GM23338 (cell line): ENCODE results near the gene GLB1L. TPM values are rescaled to one million over a fixed set of nuclear protein-coding genes. Genes with fewer than 3 reads are reported as not detected.

Experiments
- ATAC-seq: fragments of 200-7000 bp; cut with Tn5 transposase; 3 replicates; pipeline ENCODE4 v1.9.1; 2020
- DNase-seq: peaks from one replicate; pipeline ENCODE4 v3.0.0-alpha.2; 2015; ENCODE audit warnings: low spot score
- H2AFZ ChIP-seq: fragments of 200-600 bp; sonication (generic); 2 replicates; pipeline ENCODE4 v1.8.0; 2016; ENCODE audit warnings: antibody characterized with exemption, mild to moderate bottlenecking, moderate library complexity
- H3F3A ChIP-seq: fragments of 200-600 bp; sonication (generic); replicated peaks from 2 replicates; pipeline ENCODE4 v1.8.0; 2017; ENCODE audit warnings: antibody characterized with exemption, mixed run types, low read depth
- H3K27ac ChIP-seq: fragments of 200-600 bp; sonication (generic); 2 replicates; pipeline ENCODE4 v1.6.1; 2016; ENCODE audit warnings: low read depth
- H3K27me3 ChIP-seq: fragments of 200-600 bp; sonication (generic); 2 replicates; pipeline ENCODE4 v1.8.0; 2016; ENCODE audit warnings: mild to moderate bottlenecking, mixed run types, moderate library complexity; ENCODE audit not compliant: insufficient read depth
- H3K36me3 ChIP-seq: fragments of 200-600 bp; sonication (generic); 2 replicates; pipeline ENCODE4 v1.8.0; 2016; ENCODE audit warnings: mild to moderate bottlenecking; ENCODE audit not compliant: insufficient read depth
- H3K4me1 ChIP-seq: fragments of 200-600 bp; sonication (generic); 2 replicates; pipeline ENCODE4 v1.8.0; 2016; ENCODE audit warnings: mild to moderate bottlenecking, moderate library complexity; ENCODE audit not compliant: insufficient read depth
- H3K4me2 ChIP-seq: fragments of 200-600 bp; sonication (generic); 2 replicates; pipeline ENCODE4 v1.7.1; 2017; ENCODE audit warnings: mixed run types
- H3K4me3 ChIP-seq: fragments of 200-600 bp; sonication (generic); 2 replicates; pipeline ENCODE4 v1.6.1; 2016; ENCODE audit warnings: mixed run types
- H3K79me2 ChIP-seq: fragments of 200-600 bp; sonication (generic); replicated peaks from 2 replicates; pipeline ENCODE4 v1.8.0; 2017; ENCODE audit warnings: mild to moderate bottlenecking; ENCODE audit not compliant: insufficient read depth
- H3K9me2 ChIP-seq: fragments of 200-600 bp; sonication (generic); 2 replicates; pipeline ENCODE4 v1.8.0; 2017; ENCODE audit not compliant: insufficient read depth
- H4K20me1 ChIP-seq: fragments of 200-600 bp; sonication (generic); replicated peaks from 2 replicates; pipeline ENCODE4 v1.8.0; 2017; ENCODE audit warnings: mild to moderate bottlenecking; ENCODE audit not compliant: insufficient read depth
- H3K27ac Mint-ChIP-seq: 2 replicates; pipeline ENCODE4 v1.8.0; 2020; ENCODE audit warnings: inconsistent platforms, mild to moderate bottlenecking, moderate library complexity, mixed read lengths
- H3K27me3 Mint-ChIP-seq: 3 replicates; pipeline ENCODE4 v1.8.0; 2022; ENCODE audit warnings: low read depth, mild to moderate bottlenecking, moderate library complexity, mixed read lengths, inconsistent platforms; ENCODE audit not compliant: insufficient read depth, poor library complexity
- H3K36me3 Mint-ChIP-seq: 3 replicates; pipeline ENCODE4 v1.8.0; 2021; ENCODE audit warnings: low read depth, mild to moderate bottlenecking, inconsistent platforms, moderate library complexity, mixed read lengths
- H3K4me1 Mint-ChIP-seq: 3 replicates; pipeline ENCODE4 v1.8.0; 2020; ENCODE audit warnings: mild to moderate bottlenecking, inconsistent platforms, mixed read lengths
- H3K4me3 Mint-ChIP-seq: 3 replicates; pipeline ENCODE4 v1.8.0; 2021; ENCODE audit warnings: moderate library complexity, mild to moderate bottlenecking, inconsistent platforms, mixed read lengths
- H3K9me3 Mint-ChIP-seq: 3 replicates; pipeline ENCODE4 v1.8.0; 2020; ENCODE audit warnings: moderate library complexity, mild to moderate bottlenecking, inconsistent platforms, mixed read lengths
- CREB1 ChIP-seq: fragments of 250-450 bp; sonication (Bioruptor Pico); IDR thresholded peaks from 2 replicates; pipeline ENCODE4 v1.5.0; 2020; ENCODE audit warnings: low read depth, mild to moderate bottlenecking, moderate library complexity
- EZH2 ChIP-seq: fragments of 200-600 bp; sonication (generic); IDR thresholded peaks from one replicate; pipeline ENCODE4 v1.8.0; 2017; ENCODE audit warnings: antibody characterized with exemption, mild to moderate bottlenecking, low read depth; ENCODE audit not compliant: unreplicated experiment
- EZH2phosphoT487 ChIP-seq: fragments of 200-600 bp; sonication (generic); IDR thresholded peaks from one replicate; pipeline ENCODE4 v1.8.1; 2018; ENCODE audit warnings: antibody characterized with exemption; ENCODE audit not compliant: unreplicated experiment
- JUNB ChIP-seq: IDR thresholded peaks from one replicate; pipeline ENCODE4 v1.6.1; 2016; ENCODE audit warnings: antibody characterized with exemption; ENCODE audit not compliant: unreplicated experiment
- NANOG ChIP-seq: IDR thresholded peaks from 2 replicates; pipeline ENCODE4 v1.6.1; 2016; ENCODE audit warnings: antibody characterized with exemption, borderline replicate concordance
- POLR2AphosphoS5 ChIP-seq: IDR thresholded peaks from 2 replicates; pipeline ENCODE4 v1.6.1; 2016; ENCODE audit warnings: antibody characterized with exemption, low read depth
- STAT1 ChIP-seq: IDR thresholded peaks from one replicate; pipeline ENCODE4 v1.6.1; 2016; ENCODE audit warnings: antibody characterized with exemption; ENCODE audit not compliant: unreplicated experiment
- ZNF114 ChIP-seq: fragments of 250-450 bp; sonication (Bioruptor Pico); IDR thresholded peaks from 2 replicates; pipeline ENCODE4 v1.5.0; 2020; ENCODE audit warnings: mild to moderate bottlenecking, moderate library complexity
- ZNF331 ChIP-seq: fragments of 250-450 bp; sonication (Bioruptor Pico); IDR thresholded peaks from 2 replicates; pipeline ENCODE4 v1.5.0; 2020; ENCODE audit warnings: low read depth, mild to moderate bottlenecking, moderate library complexity
- polyA plus RNA-seq: library from polyadenylated mRNA; unstranded; fragments of >200 nt; fragmentation: Nextera tagmentation; extraction: Ambion mirVana; gene quantifications from 2 replicates; pipeline ENCODE4 v1.2.1, GENCODE V29; 2016
- total RNA-seq: library from RNA; depleted of rRNA; stranded (reverse); fragments of >200 nt; shearing (Covaris generic); gene quantifications from 2 replicates; pipeline ENCODE4 v1.2.3, GENCODE V29; 2014
- TF ChIP-seq, protein P1 (sequence below): fragments of 250-450 bp; sonication (Bioruptor Pico); IDR thresholded peaks from 2 replicates; pipeline ENCODE4 v1.5.0; 2020; ENCODE audit warnings: mild to moderate bottlenecking, moderate library complexity
- TF ChIP-seq, protein P2 (sequence below): IDR thresholded peaks from one replicate; pipeline ENCODE4 v1.6.1; 2018; ENCODE audit warnings: antibody characterized with exemption; ENCODE audit not compliant: unreplicated experiment
- TF ChIP-seq, protein P3 (sequence below): IDR thresholded peaks from 2 replicates; pipeline ENCODE4 v1.6.1; 2016; ENCODE audit warnings: antibody characterized with exemption
- TF ChIP-seq, protein P4 (sequence below), 2 experiments: fragments of 200-600 bp in 1 of 2; sonication (generic) in 1 of 2; conservative IDR thresholded peaks; 2 replicates each; pipeline versions ENCODE4 v1.5.1 to v1.6.1; 2016 to 2017; ENCODE audit warnings: antibody characterized with exemption in 2 of 2, low read depth in 2 of 2, mild to moderate bottlenecking in 2 of 2, moderate library complexity in 1 of 2

GLB1L gene
- total and polyA plus RNA-seq, 2 experiments from 2014 or later: 1.7 to 5.4 TPM

DNA sequence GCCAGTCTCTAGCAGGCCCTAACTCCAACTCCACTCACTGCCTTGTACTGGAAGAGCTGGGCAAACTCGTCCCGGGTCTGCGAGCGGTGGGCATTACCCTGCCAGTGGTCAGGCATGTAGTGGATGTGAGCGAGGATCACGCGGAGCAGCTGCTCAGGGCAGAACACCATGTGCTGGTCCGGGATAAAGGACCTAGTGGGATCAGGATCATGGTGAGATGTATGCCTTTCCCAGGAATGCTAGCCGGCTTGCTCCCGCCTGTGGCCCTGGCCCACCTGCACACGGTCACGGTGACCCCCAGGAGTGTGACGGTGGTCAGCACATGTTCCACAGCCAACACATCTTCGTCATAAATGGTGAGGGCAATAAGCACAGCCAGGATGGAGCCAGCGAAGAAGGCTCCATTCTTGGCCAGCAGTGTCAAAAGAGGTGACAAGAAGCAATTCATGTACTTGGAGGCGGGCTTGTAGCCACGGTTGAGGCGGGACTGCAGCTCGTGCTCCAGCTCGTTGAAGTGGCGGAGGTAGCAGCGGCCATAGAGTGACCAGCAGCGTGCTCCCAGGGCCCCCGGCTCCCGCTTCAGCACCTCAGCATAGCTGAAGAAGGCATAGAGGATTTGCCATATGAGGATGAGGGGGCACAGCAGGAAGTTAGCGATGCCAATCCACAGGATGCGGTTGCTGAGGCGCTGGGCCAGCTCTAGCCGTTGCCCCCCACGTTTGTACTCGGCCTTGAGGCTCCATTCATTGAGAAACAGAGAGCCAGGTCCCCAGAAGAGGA, 21.2 kb downstream of the GLB1L start:
- H3K36me3 ChIP-seq: peaks cover 5% of the 10 kb centered on the region; the same call in 1 of the 2 replicates
- H3K4me3 ChIP-seq: no peak overlapping the region
- TF ChIP-seq, protein P1, sequence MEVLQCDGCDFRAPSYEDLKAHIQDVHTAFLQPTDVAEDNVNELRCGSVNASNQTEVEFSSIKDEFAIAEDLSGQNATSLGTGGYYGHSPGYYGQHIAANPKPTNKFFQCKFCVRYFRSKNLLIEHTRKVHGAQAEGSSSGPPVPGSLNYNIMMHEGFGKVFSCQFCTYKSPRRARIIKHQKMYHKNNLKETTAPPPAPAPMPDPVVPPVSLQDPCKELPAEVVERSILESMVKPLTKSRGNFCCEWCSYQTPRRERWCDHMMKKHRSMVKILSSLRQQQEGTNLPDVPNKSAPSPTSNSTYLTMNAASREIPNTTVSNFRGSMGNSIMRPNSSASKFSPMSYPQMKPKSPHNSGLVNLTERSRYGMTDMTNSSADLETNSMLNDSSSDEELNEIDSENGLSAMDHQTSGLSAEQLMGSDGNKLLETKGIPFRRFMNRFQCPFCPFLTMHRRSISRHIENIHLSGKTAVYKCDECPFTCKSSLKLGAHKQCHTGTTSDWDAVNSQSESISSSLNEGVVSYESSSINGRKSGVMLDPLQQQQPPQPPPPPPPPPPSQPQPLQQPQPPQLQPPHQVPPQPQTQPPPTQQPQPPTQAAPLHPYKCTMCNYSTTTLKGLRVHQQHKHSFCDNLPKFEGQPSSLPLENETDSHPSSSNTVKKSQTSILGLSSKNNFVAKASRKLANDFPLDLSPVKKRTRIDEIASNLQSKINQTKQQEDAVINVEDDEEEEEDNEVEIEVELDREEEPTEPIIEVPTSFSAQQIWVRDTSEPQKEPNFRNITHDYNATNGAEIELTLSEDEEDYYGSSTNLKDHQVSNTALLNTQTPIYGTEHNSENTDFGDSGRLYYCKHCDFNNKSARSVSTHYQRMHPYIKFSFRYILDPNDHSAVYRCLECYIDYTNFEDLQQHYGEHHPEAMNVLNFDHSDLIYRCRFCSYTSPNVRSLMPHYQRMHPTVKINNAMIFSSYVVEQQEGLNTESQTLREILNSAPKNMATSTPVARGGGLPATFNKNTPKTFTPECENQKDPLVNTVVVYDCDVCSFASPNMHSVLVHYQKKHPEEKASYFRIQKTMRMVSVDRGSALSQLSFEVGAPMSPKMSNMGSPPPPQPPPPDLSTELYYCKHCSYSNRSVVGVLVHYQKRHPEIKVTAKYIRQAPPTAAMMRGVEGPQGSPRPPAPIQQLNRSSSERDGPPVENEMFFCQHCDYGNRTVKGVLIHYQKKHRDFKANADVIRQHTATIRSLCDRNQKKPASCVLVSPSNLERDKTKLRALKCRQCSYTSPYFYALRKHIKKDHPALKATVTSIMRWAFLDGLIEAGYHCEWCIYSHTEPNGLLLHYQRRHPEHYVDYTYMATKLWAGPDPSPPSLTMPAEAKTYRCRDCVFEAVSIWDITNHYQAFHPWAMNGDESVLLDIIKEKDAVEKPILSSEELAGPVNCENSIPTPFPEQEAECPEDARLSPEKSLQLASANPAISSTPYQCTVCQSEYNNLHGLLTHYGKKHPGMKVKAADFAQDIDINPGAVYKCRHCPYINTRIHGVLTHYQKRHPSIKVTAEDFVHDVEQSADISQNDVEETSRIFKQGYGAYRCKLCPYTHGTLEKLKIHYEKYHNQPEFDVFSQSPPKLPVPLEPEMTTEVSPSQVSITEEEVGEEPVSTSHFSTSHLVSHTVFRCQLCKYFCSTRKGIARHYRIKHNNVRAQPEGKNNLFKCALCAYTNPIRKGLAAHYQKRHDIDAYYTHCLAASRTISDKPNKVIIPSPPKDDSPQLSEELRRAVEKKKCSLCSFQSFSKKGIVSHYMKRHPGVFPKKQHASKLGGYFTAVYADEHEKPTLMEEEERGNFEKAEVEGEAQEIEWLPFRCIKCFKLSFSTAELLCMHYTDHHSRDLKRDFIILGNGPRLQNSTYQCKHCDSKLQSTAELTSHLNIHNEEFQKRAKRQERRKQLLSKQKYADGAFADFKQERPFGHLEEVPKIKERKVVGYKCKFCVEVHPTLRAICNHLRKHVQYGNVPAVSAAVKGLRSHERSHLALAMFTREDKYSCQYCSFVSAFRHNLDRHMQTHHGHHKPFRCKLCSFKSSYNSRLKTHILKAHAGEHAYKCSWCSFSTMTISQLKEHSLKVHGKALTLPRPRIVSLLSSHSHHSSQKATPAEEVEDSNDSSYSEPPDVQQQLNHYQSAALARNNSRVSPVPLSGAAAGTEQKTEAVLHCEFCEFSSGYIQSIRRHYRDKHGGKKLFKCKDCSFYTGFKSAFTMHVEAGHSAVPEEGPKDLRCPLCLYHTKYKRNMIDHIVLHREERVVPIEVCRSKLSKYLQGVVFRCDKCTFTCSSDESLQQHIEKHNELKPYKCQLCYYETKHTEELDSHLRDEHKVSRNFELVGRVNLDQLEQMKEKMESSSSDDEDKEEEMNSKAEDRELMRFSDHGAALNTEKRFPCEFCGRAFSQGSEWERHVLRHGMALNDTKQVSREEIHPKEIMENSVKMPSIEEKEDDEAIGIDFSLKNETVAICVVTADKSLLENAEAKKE (CRISPR knock-in tag): no peak
- TF ChIP-seq, protein P2, sequence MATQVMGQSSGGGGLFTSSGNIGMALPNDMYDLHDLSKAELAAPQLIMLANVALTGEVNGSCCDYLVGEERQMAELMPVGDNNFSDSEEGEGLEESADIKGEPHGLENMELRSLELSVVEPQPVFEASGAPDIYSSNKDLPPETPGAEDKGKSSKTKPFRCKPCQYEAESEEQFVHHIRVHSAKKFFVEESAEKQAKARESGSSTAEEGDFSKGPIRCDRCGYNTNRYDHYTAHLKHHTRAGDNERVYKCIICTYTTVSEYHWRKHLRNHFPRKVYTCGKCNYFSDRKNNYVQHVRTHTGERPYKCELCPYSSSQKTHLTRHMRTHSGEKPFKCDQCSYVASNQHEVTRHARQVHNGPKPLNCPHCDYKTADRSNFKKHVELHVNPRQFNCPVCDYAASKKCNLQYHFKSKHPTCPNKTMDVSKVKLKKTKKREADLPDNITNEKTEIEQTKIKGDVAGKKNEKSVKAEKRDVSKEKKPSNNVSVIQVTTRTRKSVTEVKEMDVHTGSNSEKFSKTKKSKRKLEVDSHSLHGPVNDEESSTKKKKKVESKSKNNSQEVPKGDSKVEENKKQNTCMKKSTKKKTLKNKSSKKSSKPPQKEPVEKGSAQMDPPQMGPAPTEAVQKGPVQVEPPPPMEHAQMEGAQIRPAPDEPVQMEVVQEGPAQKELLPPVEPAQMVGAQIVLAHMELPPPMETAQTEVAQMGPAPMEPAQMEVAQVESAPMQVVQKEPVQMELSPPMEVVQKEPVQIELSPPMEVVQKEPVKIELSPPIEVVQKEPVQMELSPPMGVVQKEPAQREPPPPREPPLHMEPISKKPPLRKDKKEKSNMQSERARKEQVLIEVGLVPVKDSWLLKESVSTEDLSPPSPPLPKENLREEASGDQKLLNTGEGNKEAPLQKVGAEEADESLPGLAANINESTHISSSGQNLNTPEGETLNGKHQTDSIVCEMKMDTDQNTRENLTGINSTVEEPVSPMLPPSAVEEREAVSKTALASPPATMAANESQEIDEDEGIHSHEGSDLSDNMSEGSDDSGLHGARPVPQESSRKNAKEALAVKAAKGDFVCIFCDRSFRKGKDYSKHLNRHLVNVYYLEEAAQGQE: no peak
- TF ChIP-seq POLR2AphosphoS5 (no peak), NANOG (no peak), EZH2phosphoT487 (no peak), ZNF331 (CRISPR knock-in tag) (no peak), CREB1 (CRISPR knock-in tag) (no peak), EZH2 (no peak), JUNB (no peak), ZNF114 (CRISPR knock-in tag) (no peak), STAT1 (no peak)
- TF ChIP-seq, protein P3, sequence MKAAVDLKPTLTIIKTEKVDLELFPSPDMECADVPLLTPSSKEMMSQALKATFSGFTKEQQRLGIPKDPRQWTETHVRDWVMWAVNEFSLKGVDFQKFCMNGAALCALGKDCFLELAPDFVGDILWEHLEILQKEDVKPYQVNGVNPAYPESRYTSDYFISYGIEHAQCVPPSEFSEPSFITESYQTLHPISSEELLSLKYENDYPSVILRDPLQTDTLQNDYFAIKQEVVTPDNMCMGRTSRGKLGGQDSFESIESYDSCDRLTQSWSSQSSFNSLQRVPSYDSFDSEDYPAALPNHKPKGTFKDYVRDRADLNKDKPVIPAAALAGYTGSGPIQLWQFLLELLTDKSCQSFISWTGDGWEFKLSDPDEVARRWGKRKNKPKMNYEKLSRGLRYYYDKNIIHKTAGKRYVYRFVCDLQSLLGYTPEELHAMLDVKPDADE: no peak
- TF ChIP-seq, protein P4, sequence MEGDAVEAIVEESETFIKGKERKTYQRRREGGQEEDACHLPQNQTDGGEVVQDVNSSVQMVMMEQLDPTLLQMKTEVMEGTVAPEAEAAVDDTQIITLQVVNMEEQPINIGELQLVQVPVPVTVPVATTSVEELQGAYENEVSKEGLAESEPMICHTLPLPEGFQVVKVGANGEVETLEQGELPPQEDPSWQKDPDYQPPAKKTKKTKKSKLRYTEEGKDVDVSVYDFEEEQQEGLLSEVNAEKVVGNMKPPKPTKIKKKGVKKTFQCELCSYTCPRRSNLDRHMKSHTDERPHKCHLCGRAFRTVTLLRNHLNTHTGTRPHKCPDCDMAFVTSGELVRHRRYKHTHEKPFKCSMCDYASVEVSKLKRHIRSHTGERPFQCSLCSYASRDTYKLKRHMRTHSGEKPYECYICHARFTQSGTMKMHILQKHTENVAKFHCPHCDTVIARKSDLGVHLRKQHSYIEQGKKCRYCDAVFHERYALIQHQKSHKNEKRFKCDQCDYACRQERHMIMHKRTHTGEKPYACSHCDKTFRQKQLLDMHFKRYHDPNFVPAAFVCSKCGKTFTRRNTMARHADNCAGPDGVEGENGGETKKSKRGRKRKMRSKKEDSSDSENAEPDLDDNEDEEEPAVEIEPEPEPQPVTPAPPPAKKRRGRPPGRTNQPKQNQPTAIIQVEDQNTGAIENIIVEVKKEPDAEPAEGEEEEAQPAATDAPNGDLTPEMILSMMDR (conservative IDR thresholded peaks at IDR 0.05; ENCODE audit: low read depth in 2 of 2): no peak
- H3K27ac Mint-ChIP-seq: no peak overlapping the region
- H3K4me1 Mint-ChIP-seq: peaks cover 13% of the 10 kb centered on the region
- H3K27me3 ChIP-seq: no peaks in the 10 kb centered on the region
- H3F3A ChIP-seq: peaks cover 9% of the 10 kb centered on the region; the same call in 1 of the 2 replicates
- H4K20me1 ChIP-seq: no peaks in the 10 kb centered on the region; the same call in 1 of the 2 replicates
- peaks cover 42% of the 10 kb centered on the region for H3K36me3 Mint-ChIP-seq
- no peaks in the 10 kb centered on the region for H3K9me3 Mint-ChIP-seq
- no peak overlapping the region for H2AFZ ChIP-seq
- no peak overlapping the region for H3K4me2 ChIP-seq
- H3K4me1 ChIP-seq: peaks cover 11% of the 10 kb centered on the region; the same call in 1 of the 2 replicates
- no peak overlapping the region for H3K27ac ChIP-seq
- H3K9me2 ChIP-seq: no peaks in the 10 kb centered on the region
- H3K27me3 Mint-ChIP-seq: peaks cover 9% of the 10 kb centered on the region
- H3K4me3 Mint-ChIP-seq: no peak overlapping the region
- DNase-seq (no peak), ATAC-seq (no peak)
- peaks cover 4% of the 10 kb centered on the region; the same call in 1 of the 2 replicates for H3K79me2 ChIP-seq
